Parathyroid adenoma (tissue), 2 donors: ENCODE results near the gene SYNDIG1.

Experiments
- H2AFZ ChIP-seq: fragments of 300-600 bp; sonication (generic); one replicate; pipeline ENCODE4 v1.7.0; 2017; ENCODE audit warnings: antibody characterized with exemption, mild to moderate bottlenecking
- H3K27ac ChIP-seq: fragments of 300-600 bp; sonication (generic); one replicate; pipeline ENCODE4 v1.7.0; 2017
- H3K27me3 ChIP-seq: fragments of 300-600 bp; sonication (generic); one replicate; pipeline ENCODE4 v1.7.0; 2017; ENCODE audit warnings: low read length; ENCODE audit not compliant: control insufficient read depth, insufficient read depth
- H3K36me3 ChIP-seq: fragments of 300-600 bp; sonication (generic); one replicate; pipeline ENCODE4 v1.7.0; 2017; ENCODE audit warnings: low read length; ENCODE audit not compliant: control insufficient read depth, insufficient read depth
- H3K4me1 ChIP-seq: fragments of 300-600 bp; sonication (generic); one replicate; pipeline ENCODE4 v1.7.0; 2017; ENCODE audit warnings: control low read depth
- H3K4me2 ChIP-seq: fragments of 300-600 bp; sonication (generic); one replicate; pipeline ENCODE4 v1.7.0; 2017; ENCODE audit warnings: low read length
- H3K4me3 ChIP-seq: fragments of 300-600 bp; sonication (generic); one replicate; pipeline ENCODE4 v1.7.0; 2017; ENCODE audit warnings: low read depth, low read length
- H3K79me2 ChIP-seq: fragments of 300-600 bp; sonication (generic); one replicate; pipeline ENCODE4 v1.7.0; 2017; ENCODE audit warnings: control low read depth
- H3K9ac ChIP-seq: fragments of 300-600 bp; sonication (generic); one replicate; pipeline ENCODE4 v1.7.0; 2017; ENCODE audit warnings: mild to moderate bottlenecking
- H3K9me3 ChIP-seq: fragments of 300-600 bp; sonication (generic); one replicate; pipeline ENCODE4 v1.7.0; 2017; ENCODE audit warnings: low read length; ENCODE audit not compliant: control insufficient read depth
- CTCF ChIP-seq: fragments of 300-600 bp; sonication (generic); IDR thresholded peaks from one replicate; pipeline ENCODE4 v1.7.0; 2017; ENCODE audit warnings: antibody characterized with exemption, mild to moderate bottlenecking
- donor health status: primary hyperparathyroidism.

The SYNDIG1 gene

GRCh38 chr20:24643731-24644626, 174.6 kb downstream of the SYNDIG1 start:
- Histone ChIP-seq H3K27ac (no peak overlapping the region), H3K4me2 (no peak overlapping the region), H3K27me3 (no peaks in the 10 kb centered on the region), H3K9me3 (no peaks in the 10 kb centered on the region), H3K4me1 (no peaks in the 10 kb centered on the region), H3K36me3 (no peaks in the 10 kb centered on the region), H2AFZ (no peak overlapping the region), H3K4me3 (no peak overlapping the region), H3K79me2 (no peaks in the 10 kb centered on the region), H3K9ac (no peak overlapping the region)
- TF ChIP-seq CTCF: no peak

- no peak overlapping the region for H3K4me2 ChIP-seq
- no peaks in the 10 kb centered on the region for H3K27me3 ChIP-seq
- no peaks in the 10 kb centered on the region for H3K9me3 ChIP-seq
- TF ChIP-seq CTCF: no peak
- no peaks in the 10 kb centered on the region for H3K36me3 ChIP-seq
- no peak overlapping the region for H3K27ac ChIP-seq
- no peak overlapping the region for H3K9ac ChIP-seq
- no peak overlapping the region for H3K4me3 ChIP-seq
- no peaks in the 10 kb centered on the region for H3K79me2 ChIP-seq
- no peak overlapping the region for H2AFZ ChIP-seq
- H3K4me1 ChIP-seq: peaks cover 5% of the 10 kb centered on the region
Measured at GRCh38 chr20:24646321-24646720, 176.9 kb downstream of the SYNDIG1 start.

- Histone ChIP-seq H3K4me3 (no peak overlapping the region), H3K27ac (no peak overlapping the region), H2AFZ (no peak overlapping the region), H3K4me2 (no peak overlapping the region), H3K79me2 (no peaks in the 10 kb centered on the region), H3K36me3 (no peaks in the 10 kb centered on the region), H3K9me3 (no peaks in the 10 kb centered on the region), H3K4me1 (peaks cover 5% of the 10 kb centered on the region), H3K27me3 (no peaks in the 10 kb centered on the region), H3K9ac (no peak overlapping the region)
- TF ChIP-seq CTCF: no peak
Measured at GRCh38 chr20:24647713-24648112, 178.3 kb downstream of the SYNDIG1 start.

GRCh38 chr20:24648481-24648880, 179.1 kb downstream of the SYNDIG1 start:
- H3K27me3 ChIP-seq: no peaks in the 10 kb centered on the region
- no peak overlapping the region for H3K9ac ChIP-seq
- H3K79me2 ChIP-seq: no peaks in the 10 kb centered on the region
- H2AFZ ChIP-seq: no peak overlapping the region
- no peak for TF ChIP-seq CTCF
- no peaks in the 10 kb centered on the region for H3K36me3 ChIP-seq
- H3K4me3 ChIP-seq: no peak overlapping the region
- no peaks in the 10 kb centered on the region for H3K9me3 ChIP-seq
- no peak overlapping the region for H3K4me2 ChIP-seq
- H3K27ac ChIP-seq: no peak overlapping the region
- peaks cover 5% of the 10 kb centered on the region for H3K4me1 ChIP-seq

GRCh38 chr20:24648919-24649318, 179.5 kb downstream of the SYNDIG1 start:
- no peaks in the 10 kb centered on the region for H3K9me3 ChIP-seq
- H3K4me3 ChIP-seq: no peak overlapping the region
- no peaks in the 10 kb centered on the region for H3K79me2 ChIP-seq
- no peak overlapping the region for H2AFZ ChIP-seq
- no peak overlapping the region for H3K9ac ChIP-seq
- no peaks in the 10 kb centered on the region for H3K36me3 ChIP-seq
- H3K4me2 ChIP-seq: no peak overlapping the region
- peaks cover 5% of the 10 kb centered on the region for H3K4me1 ChIP-seq
- no peak overlapping the region for H3K27ac ChIP-seq
- H3K27me3 ChIP-seq: no peaks in the 10 kb centered on the region
- TF ChIP-seq CTCF: no peak
